IMR-90 (cell line): ENCODE measurements around the gene ASAP2.

Source experiments
- POLR2A ChIP-seq: IDR thresholded peaks from 2 replicates; pipeline ENCODE4 v1.6.1; 2012; ENCODE audit warnings: mild to moderate bottlenecking, low read depth, low read length
- RFX5 ChIP-seq: IDR thresholded peaks from 2 replicates; pipeline ENCODE4 v1.8.0; 2012; ENCODE audit warnings: low read depth, mild to moderate bottlenecking, low read length, moderate library complexity
- TF ChIP-seq, protein P1 (sequence below): conservative IDR thresholded peaks from 2 replicates; pipeline ENCODE4 v1.5.1; 2012; ENCODE audit warnings: mild to moderate bottlenecking, low read depth, low read length, improper control_type of control experiment

DNA sequence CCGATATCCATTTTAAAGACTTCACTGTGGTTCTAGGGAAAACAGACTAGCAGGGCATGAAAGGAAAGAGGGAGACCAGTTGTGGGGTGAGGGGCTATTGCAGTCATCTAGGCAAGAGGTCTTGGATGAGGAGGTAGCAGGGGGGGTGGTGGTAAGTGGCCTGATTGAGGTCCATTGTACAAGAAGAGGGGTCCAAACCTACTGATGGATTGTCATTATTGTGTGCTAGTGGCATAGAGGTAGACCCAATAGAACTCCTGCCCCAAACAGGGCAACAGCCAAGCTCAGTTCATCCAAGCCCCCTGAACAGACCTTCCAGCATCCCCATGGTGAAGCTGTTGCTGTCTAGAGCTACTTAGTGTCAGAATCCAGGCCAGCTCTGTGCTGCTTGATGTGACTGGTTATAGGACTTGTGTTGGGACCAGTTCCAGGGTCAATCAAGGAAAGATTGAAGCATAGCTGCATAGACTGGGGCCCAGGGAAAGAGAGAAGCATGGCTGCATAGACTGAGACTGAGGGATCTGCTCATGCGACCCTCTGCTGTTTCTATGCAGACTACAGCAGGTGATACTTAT is 7.0 kb downstream of the ASAP2 start:
- TF ChIP-seq POLR2A (no peak), RFX5 (no peak)
- TF ChIP-seq, protein P1, sequence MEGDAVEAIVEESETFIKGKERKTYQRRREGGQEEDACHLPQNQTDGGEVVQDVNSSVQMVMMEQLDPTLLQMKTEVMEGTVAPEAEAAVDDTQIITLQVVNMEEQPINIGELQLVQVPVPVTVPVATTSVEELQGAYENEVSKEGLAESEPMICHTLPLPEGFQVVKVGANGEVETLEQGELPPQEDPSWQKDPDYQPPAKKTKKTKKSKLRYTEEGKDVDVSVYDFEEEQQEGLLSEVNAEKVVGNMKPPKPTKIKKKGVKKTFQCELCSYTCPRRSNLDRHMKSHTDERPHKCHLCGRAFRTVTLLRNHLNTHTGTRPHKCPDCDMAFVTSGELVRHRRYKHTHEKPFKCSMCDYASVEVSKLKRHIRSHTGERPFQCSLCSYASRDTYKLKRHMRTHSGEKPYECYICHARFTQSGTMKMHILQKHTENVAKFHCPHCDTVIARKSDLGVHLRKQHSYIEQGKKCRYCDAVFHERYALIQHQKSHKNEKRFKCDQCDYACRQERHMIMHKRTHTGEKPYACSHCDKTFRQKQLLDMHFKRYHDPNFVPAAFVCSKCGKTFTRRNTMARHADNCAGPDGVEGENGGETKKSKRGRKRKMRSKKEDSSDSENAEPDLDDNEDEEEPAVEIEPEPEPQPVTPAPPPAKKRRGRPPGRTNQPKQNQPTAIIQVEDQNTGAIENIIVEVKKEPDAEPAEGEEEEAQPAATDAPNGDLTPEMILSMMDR = no peak
